NCI-H446 (cell line): ENCODE measurements around the gene ABCC12.

Source experiments
- DNase-seq, 2 experiments: peaks; one replicate each; lab custom pipeline; 2025; lab: John Stamatoyannopoulos, UW

Gene ABCC12

GRCh38 chr16:48165961-48166578 lies 10.3 kb upstream of the ABCC12 start:
- DNase-seq: no peak

DNA sequence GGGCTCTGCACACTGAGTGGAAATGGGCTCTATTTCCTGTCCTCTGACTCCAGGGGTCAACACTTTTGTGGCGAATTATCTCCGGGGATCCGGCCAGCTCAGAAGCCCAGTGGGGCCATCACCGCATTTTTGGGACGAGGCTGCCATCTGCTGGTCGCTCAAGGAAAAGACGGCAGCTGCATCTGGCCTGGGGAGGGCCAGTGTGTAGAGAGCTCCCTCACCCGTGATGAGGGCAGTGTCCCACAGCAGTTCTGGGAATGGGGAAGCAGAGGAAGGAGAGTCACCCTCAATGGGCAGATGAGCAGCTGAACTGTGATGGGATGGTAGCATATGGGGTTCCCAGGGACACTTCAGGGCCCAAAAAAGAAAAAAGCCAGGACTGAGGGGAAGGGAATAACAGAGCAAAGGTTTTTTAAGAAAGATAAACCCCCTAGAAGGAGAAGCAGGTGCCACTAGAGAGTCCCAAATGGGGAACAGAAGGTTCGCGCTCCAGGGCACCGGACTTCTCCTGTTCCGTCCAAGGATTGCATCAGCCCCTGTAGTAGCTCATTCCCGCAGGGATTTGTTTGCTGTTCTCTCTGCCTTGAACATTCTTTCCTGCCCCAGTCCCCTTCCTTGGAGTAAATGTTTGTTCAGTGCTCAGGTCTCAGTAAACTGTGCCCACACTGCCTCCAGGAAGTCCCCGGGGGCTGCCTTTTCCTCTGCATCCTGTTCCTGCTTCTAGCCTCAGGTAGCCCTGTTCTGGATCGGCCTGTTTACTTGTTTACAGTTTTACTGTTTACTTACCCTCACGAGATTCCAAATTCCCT lies 9.3 kb upstream of the ABCC12 start:
- DNase-seq: peak in 1 of 2 experiments; percentile 55

GRCh38 chr16:48162839-48163410 lies 7.1 kb upstream of the ABCC12 start:
- no peak for DNase-seq

DNA sequence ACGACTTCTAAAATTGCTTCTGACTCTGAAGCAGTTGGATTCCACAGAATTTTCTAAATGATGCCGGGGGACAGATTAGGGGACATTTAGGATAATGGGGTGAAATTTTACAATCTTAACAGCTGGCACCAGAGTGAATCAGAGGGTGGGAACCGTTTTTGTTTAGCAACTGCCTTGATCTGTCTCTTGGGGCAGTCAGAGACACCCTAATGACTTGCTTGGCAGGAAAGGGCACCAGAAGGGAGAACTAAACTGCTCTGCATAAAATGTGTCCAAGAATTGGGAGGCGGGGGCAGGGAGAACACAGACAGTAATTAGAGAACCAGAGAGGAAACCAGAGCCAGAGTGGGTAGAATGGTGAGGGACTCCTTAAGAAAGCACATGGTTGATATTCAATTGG lies 6.1 kb upstream of the ABCC12 start:
- DNase-seq: peak in 1 of 2 experiments; percentile 30

DNA sequence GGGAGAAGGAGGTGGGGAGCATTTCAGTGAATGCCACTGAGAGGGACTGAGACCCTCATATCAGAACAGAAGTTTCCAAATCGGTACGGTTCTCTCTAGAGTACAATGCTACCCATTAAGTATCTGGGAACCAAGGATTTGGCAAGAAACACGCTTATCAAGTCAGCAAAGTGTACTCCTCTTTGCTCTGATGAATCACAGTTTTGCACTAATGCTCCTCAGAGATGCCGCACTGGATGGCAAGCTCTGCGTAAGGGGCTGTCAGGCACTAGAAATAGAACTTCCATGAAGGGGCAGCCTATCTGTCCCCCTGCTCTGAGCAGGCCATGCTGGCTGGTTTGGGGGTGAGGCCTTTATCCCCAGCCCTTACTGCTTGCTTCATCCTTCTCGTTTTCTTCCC lies 4.8 kb upstream of the ABCC12 start:
- no peak for DNase-seq

- DNase-seq: no peak
These were observed 2.5 kb upstream of the ABCC12 start for GRCh38 chr16:48158296-48158695.

- DNase-seq: no peak
These were observed 2.0 kb upstream of the ABCC12 start for GRCh38 chr16:48157794-48158193.

DNA sequence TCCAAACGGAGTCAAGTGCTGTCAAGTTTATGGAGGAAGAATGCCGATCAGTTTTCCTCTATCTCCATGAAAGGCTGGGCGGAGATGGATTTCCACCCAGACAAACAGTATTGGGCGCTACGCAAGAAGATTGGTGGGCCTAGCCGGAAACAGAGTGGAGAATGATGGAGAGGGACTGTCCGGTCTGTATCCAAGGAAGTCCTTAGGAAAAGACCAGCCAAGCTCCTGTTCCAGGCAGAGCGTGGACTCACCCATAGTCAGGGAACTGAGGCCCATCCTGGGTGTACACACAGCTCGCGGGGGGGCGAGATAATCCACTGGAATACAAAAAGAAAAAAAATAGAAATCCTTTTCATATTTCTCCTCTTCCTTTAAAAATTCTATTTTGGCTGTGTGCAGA lies 1.5 kb upstream of the ABCC12 start:
- DNase-seq: no peak

DNA sequence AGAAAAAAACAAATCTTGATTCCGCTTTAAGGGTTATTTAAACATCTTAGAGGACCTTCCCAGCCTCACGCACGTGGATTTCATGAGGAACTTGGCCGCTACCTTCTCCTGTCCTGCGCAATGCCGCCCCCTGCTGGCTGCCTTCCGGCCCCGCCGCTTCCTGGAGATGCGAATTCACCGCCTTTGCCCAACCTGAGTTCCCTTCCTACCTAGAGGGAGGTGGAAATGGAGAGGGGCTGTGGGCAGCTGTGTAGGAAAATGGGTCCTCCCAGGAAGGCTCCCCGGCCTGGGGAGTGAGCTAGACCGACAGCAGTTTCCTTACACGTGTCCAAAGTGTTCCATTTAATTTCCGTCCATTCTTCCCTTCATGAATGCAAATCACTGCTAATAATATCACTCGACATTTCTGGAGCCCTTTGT lies 1.0 kb upstream of the ABCC12 start:
- peak in 1 of 2 experiments; percentile 69 for DNase-seq

DNA sequence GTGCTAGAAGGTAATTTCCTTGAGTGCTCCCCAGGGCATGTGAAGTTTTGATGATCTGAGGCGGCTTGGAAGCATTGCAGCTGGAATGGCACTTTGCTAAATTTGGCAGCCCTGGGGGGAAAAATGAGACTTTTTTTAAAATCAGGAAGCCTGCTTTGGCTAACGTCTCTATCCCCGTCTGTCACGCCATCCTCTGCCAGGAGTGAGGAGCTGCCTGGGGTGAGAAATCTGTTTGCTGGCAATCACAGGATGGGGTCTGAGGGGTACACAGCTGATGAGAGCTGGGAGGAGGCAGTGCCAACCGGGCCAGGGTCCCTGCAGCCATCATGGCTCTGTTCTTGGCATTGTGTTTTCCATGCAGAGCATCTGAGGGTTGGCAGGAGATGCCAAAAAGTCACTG lies 2.0 kb downstream of the ABCC12 start:
- peak in 1 of 2 experiments; percentile 83 for DNase-seq

GRCh38 chr16:48152226-48152625 lies 3.6 kb downstream of the ABCC12 start:
- no peak for DNase-seq

DNA sequence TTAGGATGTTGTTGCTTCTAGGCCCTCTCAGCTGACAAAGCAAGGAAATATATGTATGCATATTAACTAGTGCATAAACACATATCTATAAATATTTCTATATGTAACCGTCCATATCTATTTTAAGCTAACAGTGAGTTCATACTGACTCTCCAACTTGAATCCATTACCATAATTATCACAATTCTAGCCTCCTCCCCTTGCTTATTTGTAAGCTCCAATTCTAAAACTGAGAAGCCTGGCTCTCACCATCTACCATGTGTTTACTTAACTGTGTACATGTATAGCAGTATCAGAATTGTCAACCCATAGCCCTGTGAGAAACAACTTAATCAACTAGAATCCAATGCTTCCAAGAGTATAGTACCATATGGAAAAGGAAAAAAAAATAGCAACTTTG lies 5.1 kb downstream of the ABCC12 start:
- no peak for DNase-seq

DNA sequence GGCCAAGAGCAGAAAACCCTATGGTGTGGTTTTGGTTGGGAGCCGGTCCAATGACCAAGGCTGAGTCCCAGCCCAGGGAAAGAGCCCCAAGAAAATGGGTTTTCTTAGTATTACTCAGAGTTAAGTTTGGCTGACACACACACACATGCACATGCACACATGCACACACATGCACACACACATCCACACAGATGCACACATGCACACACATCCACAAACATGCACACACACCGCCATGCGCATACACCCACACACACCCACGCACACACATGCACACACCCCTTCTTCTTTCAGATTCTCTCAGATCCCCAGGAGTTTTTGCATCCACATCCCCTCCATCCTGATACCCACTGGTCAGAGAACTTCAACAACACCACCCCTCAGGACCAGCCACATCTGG lies 9.1 kb downstream of the ABCC12 start:
- DNase-seq: no peak

DNA sequence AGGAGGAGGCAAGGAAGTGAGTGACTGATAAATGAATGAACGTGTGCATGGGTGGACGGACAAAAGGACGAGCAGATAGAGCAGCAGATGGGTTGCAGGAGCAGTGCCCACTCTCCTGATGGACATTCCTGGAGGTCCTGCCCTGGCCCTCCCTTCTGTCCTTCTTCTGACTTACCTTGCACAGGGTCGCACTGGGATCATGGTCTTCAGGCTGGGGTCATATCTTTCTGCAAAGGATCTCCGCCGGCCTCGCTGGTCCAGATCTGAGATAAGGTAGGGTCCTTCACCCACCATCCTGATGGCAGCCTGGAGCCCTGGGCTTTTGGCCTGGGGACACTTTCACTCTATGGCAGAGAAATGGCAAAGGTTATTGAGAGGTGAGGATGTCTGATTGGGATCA lies 9.7 kb downstream of the ABCC12 start:
- no peak for DNase-seq

GRCh38 chr16:48143812-48144368 lies 11.9 kb downstream of the ABCC12 start:
- no peak for DNase-seq

DNA sequence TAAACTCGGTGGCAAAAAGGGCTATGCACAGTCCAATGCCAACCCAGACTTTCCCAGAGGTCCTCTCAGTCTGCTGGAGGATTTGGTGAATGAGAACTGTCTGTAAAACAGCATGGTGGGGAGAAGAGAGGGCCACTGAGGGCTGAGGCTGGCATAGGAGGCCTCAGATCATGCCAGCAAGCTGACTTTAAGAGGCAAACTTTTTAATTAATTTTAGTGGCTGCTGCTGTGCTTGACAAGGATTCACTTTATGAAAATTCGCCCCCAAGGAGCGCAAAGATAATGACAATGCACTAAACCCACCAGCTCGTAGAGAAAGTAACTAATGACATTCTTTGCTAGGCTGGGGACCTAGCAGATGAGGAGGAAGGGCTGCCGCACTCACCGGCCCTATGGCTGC lies 15.0 kb downstream of the ABCC12 start:
- DNase-seq: no peak

DNA sequence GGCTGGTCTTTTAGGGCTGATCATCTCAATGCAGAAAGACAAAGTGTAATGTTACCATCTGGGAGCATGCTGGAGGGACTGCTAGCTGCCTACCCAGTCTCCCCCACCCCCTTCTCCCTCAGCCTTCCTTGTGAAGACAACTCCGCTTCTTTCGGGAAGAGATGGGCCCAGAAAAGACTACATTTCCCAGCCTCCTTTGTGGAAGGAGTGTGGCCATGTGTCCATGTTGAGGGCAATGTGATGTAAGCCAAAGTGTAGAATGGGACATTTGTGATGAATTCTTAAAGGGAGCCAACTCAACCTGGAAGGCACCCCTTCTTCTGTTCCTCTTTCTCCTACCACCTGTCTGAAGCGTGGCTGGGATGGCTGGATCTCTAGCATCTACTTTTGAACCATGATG lies 16.3 kb downstream of the ABCC12 start:
- DNase-seq: no peak

GRCh38 chr16:48138543-48138942 lies 17.2 kb downstream of the ABCC12 start:
- DNase-seq: no peak

- no peak for DNase-seq
These were observed 18.0 kb downstream of the ABCC12 start for GRCh38 chr16:48137822-48138221.

- peak in 1 of 2 experiments; percentile 8 for DNase-seq
These were observed 19.0 kb downstream of the ABCC12 start for GRCh38 chr16:48136547-48137360.

DNA sequence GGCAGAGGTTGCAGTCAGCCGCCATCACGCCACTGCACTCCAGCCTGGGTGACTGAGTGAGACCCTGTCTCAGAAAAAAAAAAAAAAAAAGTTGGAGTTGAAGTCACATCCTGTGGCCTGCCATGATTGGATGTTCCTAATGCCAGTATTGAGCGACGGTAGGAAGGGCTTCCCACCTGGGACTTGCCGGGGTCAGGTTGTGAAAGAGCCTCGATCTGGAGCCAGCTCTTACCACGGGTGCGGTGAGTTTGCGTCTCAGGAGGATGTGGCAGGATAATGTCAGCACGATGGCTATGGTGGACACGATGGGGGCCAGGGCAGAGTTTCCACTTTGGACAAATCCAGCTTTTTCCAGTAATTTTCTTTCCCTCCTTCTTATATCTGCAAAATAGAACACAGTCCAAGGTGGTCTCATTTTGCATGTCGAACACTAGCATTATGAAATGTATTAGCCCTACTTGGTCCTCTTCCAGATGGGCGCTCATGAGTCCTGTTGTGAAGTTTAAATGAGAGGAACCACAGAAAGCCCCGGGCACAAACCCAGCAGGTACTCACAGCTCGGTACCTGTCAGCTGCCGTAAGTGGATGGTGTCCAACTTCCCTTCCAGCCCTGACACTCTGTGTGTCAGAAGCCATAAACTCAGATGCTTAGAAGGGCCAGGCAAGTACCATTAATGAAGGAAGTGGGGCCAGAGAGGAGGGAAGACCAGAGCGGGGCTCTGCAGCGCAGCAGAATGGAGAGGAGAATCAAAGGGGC lies 22.2 kb downstream of the ABCC12 start:
- DNase-seq: no peak
